ENCODE measurements around the gene C2orf81.
"Not testable (repeated sequence)": the region's sequence is repeated elsewhere in the genome, so short reads cannot be mapped to it uniquely, and the experiment has no call there.

Gene C2orf81

DNA sequence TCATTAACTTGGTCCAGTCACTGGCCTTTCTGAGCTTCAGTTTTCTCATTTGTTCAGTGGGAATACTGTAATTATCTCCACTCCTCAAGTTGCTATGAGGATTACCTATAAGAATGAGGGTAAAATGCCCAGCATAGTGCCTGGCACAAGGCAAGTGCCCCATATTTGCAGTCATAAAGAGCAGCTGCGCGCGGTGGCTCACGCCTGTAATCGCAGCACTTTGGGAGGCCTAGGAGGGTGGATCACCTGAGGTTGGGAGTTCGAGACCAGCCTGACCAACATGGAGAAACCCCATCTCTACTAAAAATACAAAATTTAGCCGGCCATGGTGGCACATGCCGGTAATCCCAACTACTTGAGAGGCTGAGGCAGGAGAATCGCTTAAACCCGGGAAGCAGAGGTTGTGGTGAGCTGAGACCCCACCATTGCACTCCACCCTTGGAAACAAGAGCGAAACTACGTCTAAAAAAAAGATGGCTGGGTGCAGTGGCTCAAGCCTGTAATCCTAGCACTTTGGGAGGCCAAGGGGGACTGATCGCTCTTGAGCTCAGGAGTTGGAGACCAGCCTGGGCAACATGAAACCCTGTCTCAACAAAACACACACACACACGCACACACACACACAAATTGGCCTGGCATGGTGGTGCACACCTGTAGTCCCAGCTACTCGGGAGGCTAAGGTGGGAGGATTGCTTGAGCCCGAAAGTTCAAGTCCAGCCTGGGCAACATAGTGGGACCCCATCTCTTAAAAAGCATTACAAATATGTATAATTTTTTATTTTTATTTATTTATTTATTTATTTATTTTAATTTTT, 21.3 kb upstream of the C2orf81 start:
- not testable (repeated sequence) for H3K27me3 ChIP-seq (ENCODE audit: control insufficient read depth in 2 of 2, insufficient read depth in 2 of 2, low read length in 2 of 2); H3K9me3 ChIP-seq (ENCODE audit: control insufficient read depth in 2 of 2, low read length in 2 of 2); H3K36me3 ChIP-seq (ENCODE audit: control insufficient read depth in 2 of 2, insufficient read depth in 2 of 2, low read length in 2 of 2)
- Histone ChIP-seq H3K4me3 (ENCODE audit: low read length in 2 of 2) (peak overlapping the region; percentile 76), H3K27ac (ENCODE audit: low read depth in 2 of 2, low read length in 2 of 2) (peak overlapping the region; percentile 95 to 98), H3K9ac (ENCODE audit: low read depth in 1 of 2, low read length in 2 of 2) (peak overlapping the region; percentile 86 to 91), H3K4me1 (ENCODE audit: control insufficient read depth in 2 of 2, insufficient read depth in 2 of 2, low read length in 2 of 2) (peaks cover 14 to 26% of the 10 kb centered on the region in 2 donors)

DNA sequence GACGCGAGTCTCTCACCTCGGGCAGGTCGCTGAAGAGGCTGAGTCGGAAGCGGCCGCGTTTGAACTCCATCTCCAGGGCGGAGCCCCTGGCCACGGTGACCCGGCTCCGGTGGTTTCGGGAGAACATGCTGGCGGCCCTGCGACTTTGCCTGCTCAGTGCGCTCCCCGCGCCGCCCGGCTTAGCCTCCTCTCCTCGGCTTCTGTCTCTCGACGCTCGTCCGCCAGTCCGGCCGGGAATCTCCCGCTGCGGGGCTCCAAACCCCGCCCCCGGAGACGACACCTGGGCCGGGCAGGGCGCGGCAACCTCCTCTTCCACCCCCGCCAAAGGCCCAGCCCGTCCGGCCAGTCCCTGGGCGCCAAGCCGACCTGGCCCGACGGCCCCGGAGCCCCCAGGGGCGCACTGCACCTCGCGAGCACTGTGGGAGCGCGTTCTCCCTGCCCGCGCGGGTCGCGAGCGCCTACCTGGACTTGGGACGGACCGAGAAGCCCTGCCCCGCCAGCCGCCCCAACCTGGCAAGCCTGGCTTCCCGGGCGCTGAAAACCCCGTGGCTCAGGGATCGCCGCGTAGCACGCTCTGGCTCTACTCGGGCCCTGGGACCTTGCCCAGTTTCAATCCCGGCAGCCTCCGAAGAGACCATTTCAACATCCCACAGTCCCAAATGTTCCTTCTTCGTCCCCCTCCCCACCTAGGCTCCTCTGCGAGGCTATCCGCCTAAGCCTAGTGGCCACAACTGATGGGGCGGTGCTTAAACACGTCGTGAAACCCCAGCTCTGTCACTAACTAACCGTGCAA, 20.5 kb upstream of the C2orf81 start, which contains the start of gene RTKN:
Gene RTKN, minus strand, starts transcription at position 248 of the 793 bp plus-strand sequence. Its CDS starts 121 bp downstream, at position 127.
- H3K9me3 ChIP-seq (ENCODE audit: control insufficient read depth in 2 of 2, low read length in 2 of 2) = no peaks in the 10 kb centered on the region

DNA sequence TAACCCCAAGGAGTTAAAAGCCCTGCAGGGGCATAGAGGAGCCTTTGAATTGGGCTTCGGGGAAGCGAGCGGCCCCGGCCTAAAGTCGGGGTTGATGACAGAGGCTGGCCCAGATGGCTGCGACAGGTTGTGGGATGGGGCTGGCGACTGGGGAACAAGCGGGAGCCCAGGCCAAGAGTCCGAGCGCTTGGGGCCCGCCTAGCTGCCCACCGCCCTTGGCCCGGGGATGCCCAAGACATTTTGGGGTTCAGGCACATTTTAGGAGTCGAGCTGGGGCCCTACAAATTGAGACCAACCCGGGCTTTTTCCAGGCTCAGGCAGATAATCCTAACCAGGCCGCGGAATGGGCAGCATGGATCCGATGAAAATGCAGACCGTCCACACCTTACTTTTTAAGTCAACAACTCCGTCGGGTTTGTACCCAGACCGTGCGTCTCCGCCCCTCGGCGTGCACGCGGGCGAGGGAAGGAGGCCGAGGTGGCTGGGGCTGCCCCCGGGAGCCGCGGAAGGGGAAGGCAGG, 19.8 kb upstream of the C2orf81 start:
- no peaks in the 10 kb centered on the region for H3K36me3 ChIP-seq (ENCODE audit: control insufficient read depth in 2 of 2, insufficient read depth in 2 of 2, low read length in 2 of 2)
- H3K9me3 ChIP-seq (ENCODE audit: control insufficient read depth in 2 of 2, low read length in 2 of 2) = no peaks in the 10 kb centered on the region
- peak overlapping the region; percentile 76 for H3K4me3 ChIP-seq (ENCODE audit: low read length in 2 of 2)
- H3K4me1 ChIP-seq (ENCODE audit: control insufficient read depth in 2 of 2, insufficient read depth in 2 of 2, low read length in 2 of 2) = peaks cover 14 to 26% of the 10 kb centered on the region in 2 donors
- H3K27me3 ChIP-seq (ENCODE audit: control insufficient read depth in 2 of 2, insufficient read depth in 2 of 2, low read length in 2 of 2) = peaks cover 0 to 3% of the 10 kb centered on the region in 2 donors
- peak overlapping the region; percentile 91 for H3K9ac ChIP-seq (ENCODE audit: low read depth in 1 of 2, low read length in 2 of 2)
- peak overlapping the region; percentile 95 to 98 for H3K27ac ChIP-seq (ENCODE audit: low read depth in 2 of 2, low read length in 2 of 2)

More for the DNA sequence above, 20.5 kb upstream of the C2orf81 start, which contains the start of gene RTKN:
- peak within 1 kb of the TSS; percentile 91 for H3K9ac ChIP-seq (ENCODE audit: low read depth in 1 of 2, low read length in 2 of 2)
- peaks cover 14 to 26% of the 10 kb centered on the region in 2 donors for H3K4me1 ChIP-seq (ENCODE audit: control insufficient read depth in 2 of 2, insufficient read depth in 2 of 2, low read length in 2 of 2)
- H3K36me3 ChIP-seq (ENCODE audit: control insufficient read depth in 2 of 2, insufficient read depth in 2 of 2, low read length in 2 of 2) = no peaks in the 10 kb centered on the region
- H3K27ac ChIP-seq (ENCODE audit: low read depth in 2 of 2, low read length in 2 of 2) = peak within 1 kb of the TSS; percentile 95 to 98
- H3K4me3 ChIP-seq (ENCODE audit: low read length in 2 of 2) = peak within 1 kb of the TSS; percentile 76
- peaks cover 0 to 3% of the 10 kb centered on the region in 2 donors for H3K27me3 ChIP-seq (ENCODE audit: control insufficient read depth in 2 of 2, insufficient read depth in 2 of 2, low read length in 2 of 2)

DNA sequence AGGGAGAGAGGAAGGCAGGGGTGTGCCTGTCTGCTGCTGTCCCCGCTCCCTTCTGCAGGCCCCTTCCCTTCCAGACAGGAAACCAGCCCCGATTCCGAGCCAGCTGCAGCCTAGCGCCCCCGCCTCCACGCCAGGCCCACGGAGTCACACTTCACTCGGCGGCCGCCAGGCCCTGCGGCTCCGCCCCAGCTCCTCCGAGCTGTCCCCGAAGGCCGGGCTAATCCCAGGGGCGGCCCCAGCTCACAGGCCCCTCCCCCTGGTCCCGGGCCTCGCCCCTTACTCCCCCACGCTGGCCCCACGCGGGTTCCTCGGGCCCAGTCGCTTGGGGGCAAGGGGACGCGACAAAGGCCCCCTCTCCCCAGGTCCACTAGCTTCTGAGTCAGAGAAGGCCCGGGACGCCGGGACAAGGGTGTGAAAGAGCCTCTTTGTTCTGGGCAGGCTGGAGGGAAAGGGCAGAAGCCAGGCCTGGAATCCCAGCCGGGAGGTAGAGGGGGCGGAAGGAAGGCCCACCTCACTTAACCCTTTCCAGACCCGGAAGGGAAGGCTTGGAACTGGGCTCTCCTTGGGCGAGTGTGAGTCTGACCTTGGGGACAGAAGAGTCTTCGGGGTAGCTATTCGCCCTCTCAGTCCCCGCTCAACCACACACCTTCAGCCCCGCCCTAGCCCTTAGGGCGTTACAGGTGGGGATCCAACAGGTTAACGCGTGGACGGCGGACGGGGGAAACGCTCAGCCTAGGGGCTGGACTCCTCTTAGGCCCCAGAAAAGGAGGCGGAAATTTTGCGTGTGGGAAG, 19.2 kb upstream of the C2orf81 start:
- Histone ChIP-seq H3K36me3 (ENCODE audit: control insufficient read depth in 2 of 2, insufficient read depth in 2 of 2, low read length in 2 of 2) (no peaks in the 10 kb centered on the region), H3K27ac (ENCODE audit: low read depth in 2 of 2, low read length in 2 of 2) (peak overlapping the region; percentile 95 to 98), H3K27me3 (ENCODE audit: control insufficient read depth in 2 of 2, insufficient read depth in 2 of 2, low read length in 2 of 2) (peaks cover 0 to 3% of the 10 kb centered on the region in 2 donors), H3K9ac (ENCODE audit: low read depth in 1 of 2, low read length in 2 of 2) (peak overlapping the region; percentile 91), H3K4me3 (ENCODE audit: low read length in 2 of 2) (peak overlapping the region; percentile 76), H3K9me3 (ENCODE audit: control insufficient read depth in 2 of 2, low read length in 2 of 2) (no peaks in the 10 kb centered on the region), H3K4me1 (ENCODE audit: control insufficient read depth in 2 of 2, insufficient read depth in 2 of 2, low read length in 2 of 2) (peaks cover 14 to 26% of the 10 kb centered on the region in 2 donors)

DNA sequence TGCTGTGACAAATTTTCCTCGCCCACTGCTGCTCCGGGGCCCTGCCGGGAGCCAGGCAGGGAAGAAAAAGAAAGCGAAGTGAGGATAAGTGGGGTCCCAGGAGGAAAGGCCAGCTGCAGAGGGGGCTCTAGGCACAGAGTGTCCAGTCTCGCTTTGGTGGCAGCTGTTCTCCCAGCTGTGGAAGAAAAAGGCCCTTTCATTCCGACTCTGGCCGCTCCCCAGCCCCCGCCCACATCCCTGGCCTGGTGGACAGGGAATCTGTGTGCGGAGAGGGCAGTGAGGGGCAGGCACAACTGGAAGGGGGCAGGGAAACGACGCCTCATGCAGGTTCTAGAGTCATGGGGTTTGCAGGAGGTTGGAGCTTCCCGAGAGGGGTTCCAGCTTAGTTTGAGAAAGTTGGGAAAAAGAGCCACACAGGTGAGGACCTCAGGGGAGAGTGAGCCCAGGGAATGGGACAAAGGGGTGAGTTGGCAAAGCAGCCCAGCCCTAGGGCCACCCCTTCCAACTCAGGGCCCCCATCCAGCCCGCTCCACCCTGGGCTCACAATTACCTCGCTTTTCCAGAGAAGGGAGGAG, 18.5 kb upstream of the C2orf81 start:
- Histone ChIP-seq H3K4me3 (ENCODE audit: low read length in 2 of 2) (peak overlapping the region; percentile 76), H3K27me3 (ENCODE audit: control insufficient read depth in 2 of 2, insufficient read depth in 2 of 2, low read length in 2 of 2) (peaks cover 0 to 3% of the 10 kb centered on the region in 2 donors), H3K9ac (ENCODE audit: low read depth in 1 of 2, low read length in 2 of 2) (peak overlapping the region; percentile 63 to 91), H3K36me3 (ENCODE audit: control insufficient read depth in 2 of 2, insufficient read depth in 2 of 2, low read length in 2 of 2) (no peaks in the 10 kb centered on the region), H3K9me3 (ENCODE audit: control insufficient read depth in 2 of 2, low read length in 2 of 2) (no peaks in the 10 kb centered on the region), H3K4me1 (ENCODE audit: control insufficient read depth in 2 of 2, insufficient read depth in 2 of 2, low read length in 2 of 2) (peaks cover 14 to 26% of the 10 kb centered on the region in 2 donors), H3K27ac (ENCODE audit: low read depth in 2 of 2, low read length in 2 of 2) (peak overlapping the region; percentile 95 to 98)

DNA sequence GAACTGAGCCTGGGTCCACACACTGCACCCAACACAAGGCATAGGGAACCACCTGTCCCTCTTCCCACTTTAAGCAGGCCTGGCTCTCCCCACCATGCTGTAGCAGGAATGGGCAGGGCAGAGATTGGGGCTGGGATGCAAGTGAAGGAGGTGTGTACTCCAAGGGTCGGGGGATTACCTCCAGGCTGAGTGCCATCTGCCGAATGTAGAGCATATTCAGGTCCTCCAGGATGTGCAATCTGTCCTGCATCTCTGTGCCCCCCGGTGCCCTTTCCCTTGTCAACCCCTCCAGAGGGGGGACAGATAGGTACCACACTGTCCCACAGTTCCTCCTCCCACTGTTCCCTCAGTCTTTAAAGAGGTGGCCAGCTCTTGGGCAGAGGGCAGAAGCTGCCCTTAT, 18.0 kb upstream of the C2orf81 start:
- H3K4me3 ChIP-seq (ENCODE audit: low read length in 2 of 2) = peak overlapping the region; percentile 76
- no peaks in the 10 kb centered on the region for H3K36me3 ChIP-seq (ENCODE audit: control insufficient read depth in 2 of 2, insufficient read depth in 2 of 2, low read length in 2 of 2)
- no peaks in the 10 kb centered on the region for H3K9me3 ChIP-seq (ENCODE audit: control insufficient read depth in 2 of 2, low read length in 2 of 2)
- H3K4me1 ChIP-seq (ENCODE audit: control insufficient read depth in 2 of 2, insufficient read depth in 2 of 2, low read length in 2 of 2) = peaks cover 14 to 26% of the 10 kb centered on the region in 2 donors
- peak overlapping the region in 1 of 2 donors; percentile 95 for H3K27ac ChIP-seq (ENCODE audit: low read depth in 2 of 2, low read length in 2 of 2)
- peak overlapping the region; percentile 63 to 91 for H3K9ac ChIP-seq (ENCODE audit: low read depth in 1 of 2, low read length in 2 of 2)
- H3K27me3 ChIP-seq (ENCODE audit: control insufficient read depth in 2 of 2, insufficient read depth in 2 of 2, low read length in 2 of 2) = peaks cover 0 to 3% of the 10 kb centered on the region in 2 donors

DNA sequence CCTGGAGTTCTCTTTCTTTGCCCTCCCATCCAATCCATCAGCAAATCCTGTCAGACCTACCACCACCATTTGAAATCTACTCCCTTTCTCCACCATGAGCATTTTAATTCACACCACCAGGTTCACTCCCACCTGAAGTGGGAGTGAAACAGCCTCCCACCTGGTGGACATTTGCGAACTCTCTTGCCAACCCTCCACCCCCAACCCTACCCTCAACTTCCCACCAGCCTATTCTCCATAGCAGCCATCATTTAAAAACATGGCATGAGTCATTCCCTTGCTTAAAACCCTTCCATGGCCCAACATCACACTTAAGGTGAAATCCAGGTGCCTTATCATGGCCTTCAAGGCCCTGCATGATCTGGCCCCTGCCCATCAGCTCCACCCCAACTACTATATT, 16.8 kb upstream of the C2orf81 start:
- Histone ChIP-seq H3K4me3 (ENCODE audit: low read length in 2 of 2) (no peak overlapping the region), H3K9me3 (ENCODE audit: control insufficient read depth in 2 of 2, low read length in 2 of 2) (no peaks in the 10 kb centered on the region), H3K4me1 (ENCODE audit: control insufficient read depth in 2 of 2, insufficient read depth in 2 of 2, low read length in 2 of 2) (peaks cover 14 to 22% of the 10 kb centered on the region in 2 donors), H3K36me3 (ENCODE audit: control insufficient read depth in 2 of 2, insufficient read depth in 2 of 2, low read length in 2 of 2) (no peaks in the 10 kb centered on the region), H3K9ac (ENCODE audit: low read depth in 1 of 2, low read length in 2 of 2) (no peak overlapping the region), H3K27me3 (ENCODE audit: control insufficient read depth in 2 of 2, insufficient read depth in 2 of 2, low read length in 2 of 2) (peaks cover 0 to 3% of the 10 kb centered on the region in 2 donors), H3K27ac (ENCODE audit: low read depth in 2 of 2, low read length in 2 of 2) (no peak overlapping the region)

DNA sequence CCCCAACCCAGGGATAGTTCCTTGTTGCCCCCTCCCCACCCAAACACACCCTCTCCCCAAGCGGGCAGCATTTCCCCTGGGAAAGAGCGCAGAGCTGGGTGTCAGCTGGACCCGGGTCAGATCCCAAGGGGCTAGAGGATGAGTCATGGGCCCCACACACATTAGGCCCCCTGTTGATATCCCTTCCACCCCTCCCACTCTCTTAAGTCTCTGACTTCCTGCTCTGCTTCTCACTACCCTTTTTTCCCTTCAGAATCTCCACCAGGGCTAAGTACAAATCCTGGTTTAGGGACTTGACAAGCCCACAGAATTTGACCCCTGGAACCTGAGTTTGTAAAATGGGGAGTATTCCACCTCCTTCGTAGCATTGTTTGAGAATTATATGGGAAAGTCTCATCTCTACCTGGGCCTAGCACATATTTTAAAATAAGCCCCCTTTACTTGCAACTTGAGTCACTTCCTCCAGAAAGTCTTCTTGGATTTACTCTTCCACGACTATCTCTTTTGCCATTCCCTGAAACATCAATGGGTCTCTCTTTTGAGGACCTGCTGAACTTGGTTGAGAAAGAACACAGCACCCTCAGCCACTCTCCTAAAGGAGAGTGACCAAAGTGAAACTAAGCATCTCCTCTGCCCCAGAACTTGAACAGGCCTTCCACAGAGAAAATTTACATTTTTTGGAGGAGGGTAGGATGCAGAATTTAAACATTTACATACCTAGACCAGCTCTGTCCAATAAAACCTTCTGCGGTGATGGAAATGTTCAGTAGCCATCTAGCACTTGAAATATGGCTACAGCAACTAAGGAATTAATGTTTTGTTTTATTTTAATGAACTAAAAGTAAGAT, 15.7 kb upstream of the C2orf81 start:
- Histone ChIP-seq H3K9ac (ENCODE audit: low read depth in 1 of 2, low read length in 2 of 2) (no peak overlapping the region), H3K27ac (ENCODE audit: low read depth in 2 of 2, low read length in 2 of 2) (no peak overlapping the region), H3K36me3 (ENCODE audit: control insufficient read depth in 2 of 2, insufficient read depth in 2 of 2, low read length in 2 of 2) (peaks cover 0 to 5% of the 10 kb centered on the region in 2 donors), H3K4me1 (ENCODE audit: control insufficient read depth in 2 of 2, insufficient read depth in 2 of 2, low read length in 2 of 2) (peaks cover 10 to 19% of the 10 kb centered on the region in 2 donors), H3K27me3 (ENCODE audit: control insufficient read depth in 2 of 2, insufficient read depth in 2 of 2, low read length in 2 of 2) (no peaks in the 10 kb centered on the region), H3K4me3 (ENCODE audit: low read length in 2 of 2) (no peak overlapping the region), H3K9me3 (ENCODE audit: control insufficient read depth in 2 of 2, low read length in 2 of 2) (no peaks in the 10 kb centered on the region)
